ENCODE measurements around the gene PRM2.

GRCh38 chr16:11299865-11300559 is 23.7 kb upstream of the PRM2 start:
- no peak for TF ChIP-seq CTCF (IDR thresholded peaks at IDR 0.05)
- no peak for TF ChIP-seq POLR2A (IDR thresholded peaks at IDR 0.05)
